KBM-7 (cell line): ENCODE measurements around the gene HOXA6.

Experiments used
- DNase-seq: peaks from one replicate; pipeline ENCODE4 v3.0.0-alpha.2; 2015
- in situ Hi-C: fragments of 300-500 bp; cut with MboI; formaldehyde crosslinking; loops from 2 replicates; pipeline ENCODE4 v1.14.3; 2020; ENCODE audit warnings: low sequenced_read_pairs, low pct_unique_long_range_greater_than_20kb, mixed read lengths

HOXA6 gene

DNA sequence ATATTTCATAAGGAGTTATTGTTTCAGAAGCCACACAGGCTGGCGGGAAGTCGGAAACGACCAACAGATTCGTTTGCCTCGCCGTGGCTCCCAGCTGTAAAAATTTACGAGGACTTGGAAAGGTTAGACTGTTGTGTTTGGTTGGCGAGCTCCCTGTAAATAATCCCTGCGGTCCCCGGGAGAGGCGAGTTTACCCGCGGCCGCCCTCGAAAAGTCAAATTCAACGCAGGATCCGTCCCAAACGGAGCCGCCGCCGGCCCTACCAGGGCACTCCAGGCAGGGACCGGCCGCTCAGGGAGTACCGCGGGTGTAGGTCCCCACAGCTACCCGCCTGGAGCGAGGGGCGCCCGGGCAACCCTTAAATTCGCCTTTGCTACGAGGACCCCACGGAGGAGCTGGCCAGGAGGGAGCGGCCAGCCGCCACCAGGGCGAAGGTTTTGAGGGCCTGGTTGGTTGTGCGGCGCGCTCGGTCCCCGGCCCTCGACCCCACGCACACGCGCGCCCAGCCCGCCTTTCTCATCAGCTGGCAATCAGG lies 18.5 kb upstream of the HOXA6 start:
- no peak for DNase-seq
- in situ Hi-C loops: loop anchor here (25.0 kb wide), 1 partner anchor 1304 kb away; no protein-coding TSS in a partner anchor

DNA sequence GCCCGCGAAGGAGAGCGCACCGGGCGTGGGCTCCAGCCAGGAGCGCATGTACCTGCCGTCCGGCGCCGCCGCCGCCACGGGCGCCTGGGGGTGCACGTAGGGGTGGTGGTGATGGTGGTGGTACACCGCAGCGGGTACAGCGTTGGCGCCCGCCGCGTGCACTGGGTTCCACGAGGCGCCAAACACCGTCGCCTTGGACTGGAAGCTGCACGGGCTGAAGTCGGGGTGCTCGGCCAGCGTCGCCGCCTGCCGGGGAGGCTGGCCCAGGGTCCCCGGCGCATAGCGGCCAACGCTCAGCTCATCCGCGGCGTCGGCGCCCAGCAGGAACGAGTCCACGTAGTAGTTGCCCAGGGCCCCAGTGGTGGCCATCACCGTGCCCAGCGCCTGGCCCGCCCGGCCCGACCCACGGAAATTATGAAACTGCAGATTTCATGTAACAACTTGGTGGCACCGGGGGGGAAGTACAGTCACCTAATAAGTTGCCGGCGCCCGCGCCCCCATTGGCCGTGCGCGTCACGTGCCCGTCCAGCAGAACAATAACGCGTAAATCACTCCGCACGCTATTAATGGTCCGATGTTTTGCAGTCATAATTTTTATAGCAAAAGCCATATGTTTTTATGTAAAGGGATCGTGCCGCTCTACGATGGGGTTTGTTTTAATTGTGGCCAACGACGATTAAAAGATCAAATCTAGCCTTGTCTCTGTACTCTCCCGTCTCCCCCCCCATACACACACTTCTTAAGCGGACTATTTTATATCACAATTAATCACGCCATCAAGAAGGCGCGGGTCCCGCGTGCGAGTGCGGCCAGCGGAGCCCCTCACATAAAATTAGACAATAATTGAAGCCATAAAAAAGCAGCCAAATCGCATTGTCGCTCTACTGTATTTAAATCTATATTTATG lies 17.8 kb upstream of the HOXA6 start, which contains the start of gene HOXA9:
TSS of gene HOXA9 (minus strand) at position 449 of the 907 bp plus-strand sequence. CDS start at position 369, 80 bp downstream.
- in situ Hi-C loops: loop anchor here (25.0 kb wide), 1 partner anchor 1303 kb away; no protein-coding TSS in a partner anchor
- DNase-seq: peak; percentile 92

DNA sequence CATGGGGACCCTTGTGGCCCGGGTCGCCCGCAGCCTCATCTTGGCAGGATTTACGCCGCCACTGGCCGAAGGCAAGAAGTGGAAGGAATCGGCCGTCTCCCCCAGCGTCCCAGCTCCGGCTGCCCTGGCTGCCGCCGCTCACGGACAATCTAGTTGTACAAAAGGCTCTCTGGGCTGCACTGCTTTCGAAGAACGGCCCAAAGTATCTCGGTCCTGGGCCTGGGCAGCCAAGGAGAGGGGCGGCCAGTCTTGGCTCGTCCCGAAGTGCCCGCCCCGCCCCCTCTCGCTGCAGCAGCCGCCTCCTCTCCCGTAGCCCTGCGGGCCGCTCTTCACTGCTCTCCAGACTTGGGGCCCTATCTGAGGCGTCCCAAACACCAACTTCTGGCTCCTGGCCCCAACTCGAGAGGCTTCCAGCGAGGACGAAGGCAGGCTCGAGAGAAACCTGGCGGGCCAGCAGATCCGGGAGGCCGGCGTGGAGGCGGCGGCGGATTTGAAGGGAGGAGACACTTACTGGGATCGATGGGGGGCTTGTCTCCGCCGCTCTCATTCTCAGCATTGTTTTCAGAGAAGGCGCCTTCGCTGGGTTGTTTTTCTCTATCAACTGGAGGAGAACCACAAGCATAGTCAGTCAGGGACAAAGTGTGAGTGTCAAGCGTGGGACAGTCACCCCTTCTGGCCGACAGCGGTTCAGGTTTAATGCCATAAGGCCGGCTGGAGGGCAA lies 17.0 kb upstream of the HOXA6 start:
- peak; percentile 74 for DNase-seq
- in situ Hi-C loops: loop anchor here (25.0 kb wide), 1 partner anchor 1302 kb away; no protein-coding TSS in a partner anchor

DNA sequence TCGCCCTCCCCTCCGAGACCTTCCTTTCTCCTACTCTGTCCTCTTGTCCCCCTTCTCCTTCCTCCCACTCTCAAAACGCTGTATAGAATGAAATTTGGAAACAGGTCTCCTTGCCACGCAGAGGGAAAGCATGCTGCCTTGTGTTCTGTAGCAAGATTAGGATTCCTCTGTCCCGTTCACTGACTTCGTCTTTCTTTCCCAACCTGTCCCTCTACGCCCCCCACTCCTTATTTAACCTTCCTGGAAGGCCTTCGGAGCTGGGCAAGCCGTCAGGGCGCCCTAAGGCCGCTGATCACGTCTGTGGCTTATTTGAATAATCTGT lies 16.4 kb upstream of the HOXA6 start:
- DNase-seq: no peak
- in situ Hi-C loops: loop anchor here (25.0 kb wide), 1 partner anchor 1302 kb away; no protein-coding TSS in a partner anchor

DNA sequence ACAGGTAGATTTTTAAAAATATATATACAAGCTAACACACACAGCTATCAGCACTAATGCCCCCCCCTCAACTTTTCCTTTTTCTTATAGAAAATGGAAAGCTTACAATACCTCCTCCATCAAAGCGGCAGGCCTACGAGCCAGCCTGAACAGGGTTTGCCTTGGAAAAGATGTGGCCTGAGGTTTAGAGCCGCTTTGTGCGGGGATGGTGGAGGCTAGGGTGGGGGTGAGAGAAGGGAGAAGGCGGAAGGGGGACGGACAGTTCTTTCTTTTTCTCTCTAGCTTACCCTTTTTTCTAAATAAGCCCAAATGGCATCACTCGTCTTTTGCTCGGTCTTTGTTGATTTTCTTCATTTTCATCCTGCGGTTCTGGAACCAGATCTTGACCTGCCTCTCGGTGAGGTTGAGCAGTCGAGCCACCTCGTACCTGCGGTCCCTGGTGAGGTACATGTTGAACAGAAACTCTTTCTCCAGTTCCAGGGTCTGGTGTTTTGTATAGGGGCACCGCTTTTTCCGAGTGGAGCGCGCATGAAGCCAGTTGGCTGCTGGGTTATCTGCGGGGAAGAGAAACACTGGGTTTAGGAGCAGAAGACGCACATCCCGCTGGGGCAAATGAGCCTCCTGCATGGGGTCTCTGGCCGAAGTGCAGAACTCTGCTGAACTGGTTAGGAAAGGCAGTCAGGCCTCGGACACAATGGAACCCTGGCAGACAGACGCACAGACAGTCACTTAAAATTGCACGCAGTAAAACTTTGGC lies 15.9 kb upstream of the HOXA6 start:
- in situ Hi-C loops: loop anchor here (25.0 kb wide), 1 partner anchor 1301 kb away; no protein-coding TSS in a partner anchor
- peak; percentile 45 for DNase-seq

DNA sequence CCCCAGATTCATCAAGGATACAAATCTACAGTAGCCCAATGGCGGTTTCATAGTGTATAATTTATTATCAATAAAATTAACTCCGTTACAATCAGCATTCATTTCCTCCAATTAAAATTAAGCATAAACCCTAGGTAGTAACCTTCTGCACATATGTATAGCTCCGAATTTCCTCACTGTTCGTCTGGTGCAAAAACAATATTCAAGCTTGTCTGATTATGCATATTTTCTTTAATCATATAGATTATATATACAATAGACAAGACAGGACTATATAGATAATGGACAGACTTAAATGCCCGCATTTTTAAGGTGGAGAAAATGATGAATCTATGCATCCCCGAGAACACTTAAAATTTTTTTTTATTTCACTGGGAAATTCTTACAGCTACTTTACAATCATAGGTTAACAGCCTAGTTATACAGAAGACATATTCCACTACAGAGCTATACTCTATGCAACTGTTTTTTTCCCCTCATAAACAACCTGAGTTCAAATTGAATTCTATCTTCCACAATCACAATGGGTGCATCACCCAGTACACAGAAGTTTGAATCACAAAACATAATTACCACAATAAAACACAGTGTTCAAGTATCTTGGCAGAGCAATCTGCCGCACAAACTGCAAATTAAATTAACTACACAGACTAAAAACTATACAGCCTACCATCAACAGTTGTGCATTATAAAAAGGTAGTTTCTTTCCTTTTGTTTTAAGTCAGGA lies 15.2 kb upstream of the HOXA6 start:
- peak; percentile 15 for DNase-seq
- in situ Hi-C loops: loop anchor here (25.0 kb wide), 1 partner anchor 1300 kb away; no protein-coding TSS in a partner anchor

DNA sequence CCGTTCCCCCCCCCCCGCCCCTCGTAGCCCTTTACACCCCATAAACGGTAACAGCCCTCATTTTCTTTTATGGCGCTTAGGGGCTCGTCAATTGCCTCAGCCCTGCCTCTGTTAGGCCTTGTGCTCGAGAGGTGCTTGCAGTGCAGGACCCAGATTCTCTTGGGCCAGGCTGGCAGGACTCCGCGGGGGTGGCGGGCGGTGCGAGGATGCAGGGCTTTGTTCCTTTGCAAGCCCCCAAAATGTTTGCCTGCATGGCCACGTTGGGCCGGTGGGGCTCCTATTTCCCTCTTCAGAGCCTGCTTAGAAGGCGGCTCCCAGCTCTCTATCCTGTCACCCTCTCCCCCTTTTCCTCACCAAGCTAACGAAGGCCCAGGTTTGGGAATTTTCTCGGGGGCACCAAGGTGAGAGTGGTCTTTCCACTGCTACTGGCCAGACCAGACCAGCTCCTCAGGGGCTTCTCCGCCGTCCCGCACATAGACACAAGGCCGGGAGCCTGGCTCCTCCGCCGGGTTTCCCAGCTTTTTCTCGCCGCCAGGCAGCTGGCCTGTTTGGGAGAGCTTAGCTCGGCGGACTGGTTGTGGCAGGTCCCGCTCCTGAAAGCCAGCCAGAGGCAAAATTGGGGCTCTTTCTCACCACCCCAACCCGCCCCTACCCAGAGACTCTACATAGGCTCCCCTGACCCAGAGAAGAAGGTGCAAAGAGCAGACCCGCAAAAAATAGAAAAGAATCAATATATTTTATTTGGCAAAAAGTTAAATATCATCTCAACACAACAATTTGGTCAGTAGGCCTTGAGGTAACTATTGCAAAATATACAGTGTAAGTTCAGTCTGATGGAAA lies 14.4 kb upstream of the HOXA6 start:
- in situ Hi-C loops: loop anchor here (25.0 kb wide), 1 partner anchor 1300 kb away; no protein-coding TSS in a partner anchor
- DNase-seq: peak; percentile 61

DNA sequence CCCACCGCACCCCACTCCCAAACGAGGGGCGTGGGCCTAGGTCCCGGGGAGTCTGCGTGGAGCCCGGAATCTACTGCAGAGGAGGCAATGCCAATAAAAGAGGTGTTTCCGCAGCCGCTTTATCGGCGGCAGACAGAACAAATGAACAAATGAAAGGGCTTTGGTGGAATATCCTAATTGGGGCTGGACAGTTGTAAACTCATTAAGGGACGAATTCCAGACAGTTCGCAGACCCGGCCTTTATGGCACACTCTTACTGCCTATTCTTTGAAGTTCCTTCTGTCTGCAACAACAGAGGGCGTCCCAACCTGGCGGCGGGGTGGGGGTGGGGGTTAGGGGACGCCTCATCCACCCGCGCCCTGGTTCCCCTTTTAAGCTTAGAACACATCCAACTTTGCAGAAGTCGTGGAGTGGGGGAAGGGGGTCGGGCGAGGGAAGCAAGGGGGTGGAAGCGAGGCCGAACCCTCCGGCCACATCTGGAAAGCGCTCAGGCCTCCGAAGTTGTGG lies 13.7 kb upstream of the HOXA6 start:
- in situ Hi-C loops: loop anchor here (25.0 kb wide), 1 partner anchor 1299 kb away; no protein-coding TSS in a partner anchor

DNA sequence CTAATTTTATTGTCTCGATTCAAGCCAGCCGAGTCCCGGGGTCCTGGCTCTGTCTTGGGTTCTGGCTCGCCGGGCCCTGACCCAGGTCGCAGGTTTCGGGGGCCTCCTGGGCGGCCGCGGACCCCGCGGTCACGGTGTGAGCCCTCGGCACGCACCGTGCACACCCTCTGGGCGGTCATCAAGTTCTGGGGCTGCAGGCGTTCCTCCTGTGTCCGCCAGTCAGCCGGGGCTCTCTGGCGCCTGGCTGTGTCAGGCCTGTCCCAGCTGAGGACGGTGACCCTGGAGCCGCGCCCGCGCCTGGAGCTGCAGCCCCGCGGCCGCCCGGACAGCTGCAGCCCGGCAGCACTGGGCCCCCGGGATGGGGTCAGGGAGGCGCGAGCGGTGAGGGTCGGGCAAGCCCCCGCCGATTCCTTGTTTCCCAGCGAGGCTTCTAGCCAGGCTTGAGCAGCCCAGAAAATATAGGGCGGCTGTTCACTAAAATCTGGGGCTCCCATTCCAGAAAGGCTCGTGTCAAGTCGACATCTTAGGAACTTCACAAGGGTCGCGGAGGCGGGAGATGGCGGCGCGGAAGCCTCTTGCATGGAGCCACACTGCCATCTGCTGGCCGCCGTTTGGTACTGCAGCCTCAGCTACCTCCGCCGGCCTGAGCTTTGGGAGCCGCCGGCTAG lies 13.1 kb upstream of the HOXA6 start:
- in situ Hi-C loops: loop anchor here (25.0 kb wide), 1 partner anchor 1298 kb away; no protein-coding TSS in a partner anchor
- peak; percentile 94 for DNase-seq

More for the DNA sequence above, 13.7 kb upstream of the HOXA6 start:
- DNase-seq: peak; percentile 85

DNA sequence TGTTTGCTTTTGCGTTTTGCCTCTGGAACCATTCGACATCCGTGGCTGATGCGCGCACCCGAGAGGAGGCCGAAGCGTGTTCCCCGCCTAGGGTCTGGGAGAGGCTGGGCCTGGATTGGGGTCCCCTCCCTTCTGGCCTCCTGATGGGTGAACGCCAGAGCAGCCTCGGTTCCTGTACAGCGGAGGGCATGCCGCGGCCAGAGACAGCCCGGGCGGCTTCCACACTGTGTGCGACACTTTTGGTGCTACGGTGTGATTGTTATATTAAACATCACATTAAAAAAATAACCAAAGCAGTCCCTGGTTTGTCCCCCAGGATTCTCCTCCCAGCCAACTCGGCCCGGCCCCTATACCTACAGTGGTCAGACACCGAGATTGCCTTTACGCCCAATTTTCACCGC lies 12.6 kb upstream of the HOXA6 start:
- in situ Hi-C loops: loop anchor here (25.0 kb wide), 1 partner anchor 1298 kb away; no protein-coding TSS in a partner anchor
- peak; percentile 60 for DNase-seq

DNA sequence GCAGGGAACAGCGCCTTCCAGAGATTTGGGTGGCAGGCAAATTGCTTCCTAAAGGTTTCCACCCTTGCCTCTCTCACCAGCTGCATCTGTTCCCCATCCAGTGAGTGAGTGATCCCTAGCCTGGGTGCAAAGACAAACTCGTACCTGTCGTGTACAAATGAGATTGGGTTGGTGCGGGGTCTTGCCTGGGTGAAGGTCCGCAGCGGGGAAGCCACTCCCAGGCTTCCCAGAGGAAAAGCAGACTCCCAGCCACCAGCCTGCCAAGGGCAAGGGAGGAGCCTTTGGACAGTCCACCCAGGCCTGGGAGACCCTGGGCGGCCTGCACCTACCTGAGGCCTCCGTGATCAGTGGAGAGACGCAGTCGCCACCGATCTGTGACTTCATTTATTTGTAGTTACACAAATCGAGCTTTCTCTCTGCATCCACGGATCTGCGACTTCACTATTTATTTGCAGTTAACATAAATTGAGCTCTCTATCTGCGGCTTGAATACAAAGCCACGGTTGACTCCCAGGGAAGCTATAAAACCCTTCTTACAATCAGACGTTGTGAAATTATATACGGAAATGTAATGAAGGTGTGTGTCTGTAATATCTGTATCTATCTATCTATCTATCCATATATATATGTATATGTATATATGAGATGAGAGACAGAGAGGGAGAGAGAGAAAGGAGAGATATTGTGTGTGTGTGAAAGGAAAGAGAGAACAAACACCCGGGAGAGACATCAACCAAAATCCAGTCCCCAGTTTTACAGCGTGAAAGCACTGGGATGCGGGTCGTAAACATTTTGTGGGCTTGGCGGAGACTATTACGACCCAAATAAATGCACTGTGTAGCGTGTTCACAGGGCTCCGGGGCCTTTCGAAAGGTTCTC lies 11.9 kb upstream of the HOXA6 start:
- in situ Hi-C loops: loop anchor here (10.0 to 25.0 kb wide), 2 partner anchors 305 to 1297 kb away; no protein-coding TSS in a partner anchor
- peak; percentile 65 for DNase-seq

DNA sequence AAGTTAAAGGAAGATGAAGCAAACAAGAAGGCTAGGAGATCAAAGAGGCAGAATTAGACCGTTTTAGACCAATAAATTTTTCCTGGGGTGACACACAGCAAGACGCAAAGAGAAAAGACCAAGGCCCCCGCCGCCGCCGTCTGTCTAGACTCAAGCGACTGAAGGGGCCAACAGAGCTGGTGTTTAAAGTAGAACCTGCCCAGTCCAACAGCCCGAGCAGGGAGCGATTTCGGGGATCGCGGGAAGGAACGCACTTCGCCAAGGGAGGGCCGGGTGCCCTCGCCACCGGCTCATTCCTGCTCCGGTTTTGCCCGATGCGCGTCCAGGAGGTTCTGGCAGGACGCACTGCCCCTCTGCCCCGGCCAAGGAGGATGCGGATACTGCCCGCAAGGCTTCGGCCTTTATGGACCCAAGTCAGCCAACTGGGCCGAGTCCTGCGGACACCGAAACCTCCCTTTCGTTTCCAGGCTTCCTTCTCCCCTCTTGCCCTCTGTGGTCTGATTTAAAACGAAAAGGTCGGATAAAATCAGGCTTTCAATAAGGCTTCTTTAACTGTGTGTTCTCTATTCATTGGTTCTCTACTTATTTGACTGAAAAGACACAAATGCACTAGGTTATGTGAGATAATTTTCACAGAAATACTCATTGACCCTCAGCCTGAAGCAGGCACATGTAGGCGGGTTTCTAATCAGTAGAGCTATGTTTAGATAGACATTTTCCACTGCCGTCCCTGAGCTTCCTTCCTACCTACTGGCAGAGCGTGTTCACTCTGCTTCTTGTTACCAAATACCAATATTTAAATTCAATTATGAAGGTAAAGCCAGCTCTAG lies 11.1 kb upstream of the HOXA6 start:
- in situ Hi-C loops: loop anchor here (10.0 to 25.0 kb wide), 2 partner anchors 304 to 1296 kb away; no protein-coding TSS in a partner anchor
- DNase-seq: peak; percentile 42

DNA sequence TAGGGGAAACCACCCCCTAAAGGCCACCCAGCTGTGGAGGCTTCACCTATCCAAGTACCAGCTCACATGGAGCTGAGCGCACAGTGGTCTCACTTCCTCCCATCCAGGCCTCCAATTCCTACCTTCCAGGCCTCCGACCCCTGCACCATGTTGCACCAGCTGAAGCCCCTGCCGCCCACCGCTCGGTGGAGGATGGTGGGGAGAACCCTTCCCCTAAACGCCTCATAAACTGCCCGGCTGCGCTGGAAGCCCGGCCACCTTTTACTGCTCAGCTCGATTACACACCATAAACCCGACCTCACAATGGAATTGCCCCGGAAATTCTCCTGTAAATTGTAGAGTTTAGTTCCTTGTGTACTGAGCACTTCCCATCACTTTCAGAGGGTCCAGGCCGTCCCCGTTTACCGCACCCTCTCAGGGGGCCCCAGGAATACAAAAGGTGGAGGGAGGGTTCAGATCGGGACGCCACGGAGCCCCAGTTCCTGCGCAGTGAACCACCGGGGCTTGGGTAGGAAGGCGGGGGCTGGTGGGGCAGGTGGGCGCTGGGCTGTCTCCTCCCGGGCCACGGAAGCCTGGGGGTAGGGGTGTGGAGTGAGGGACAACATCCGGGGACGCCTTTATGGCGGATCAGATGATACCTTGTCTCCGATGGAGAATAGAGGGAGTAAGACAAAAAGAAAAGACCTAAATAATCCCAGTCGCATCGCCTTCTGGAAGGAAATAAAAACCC lies 10.3 kb upstream of the HOXA6 start:
- in situ Hi-C loops: loop anchor here (10.0 to 25.0 kb wide), 2 partner anchors 303 to 1296 kb away; no protein-coding TSS in a partner anchor
- peak; percentile 60 for DNase-seq
